Left ventricle myocardium inferior (tissue), 1 donor: ENCODE results near the gene CENPE. TPM values are rescaled to one million over a fixed set of nuclear protein-coding genes. Genes with fewer than 3 reads are reported as not detected.
A peak's percentile ranks its signal among the peaks of the same experiment; 100 is the strongest.
"Not testable (repeated sequence)": the region's sequence is repeated elsewhere in the genome, so short reads cannot be mapped to it uniquely, and the experiment has no call there.

ENCODE experiments used
- DNase-seq: peaks from one replicate; pipeline ENCODE4 v3.0.0-alpha.2; 2020
- H3K27ac ChIP-seq: fragments of 200-600 bp; replicated peaks from 2 replicates; pipeline ENCODE4 v1.8.0; 2021
- H3K27me3 ChIP-seq: fragments of 200-600 bp; 2 replicates; pipeline ENCODE4 v1.8.0; 2021; ENCODE audit warnings: low read depth
- H3K36me3 ChIP-seq: fragments of 200-600 bp; 2 replicates; pipeline ENCODE4 v1.8.0; 2021
- H3K4me1 ChIP-seq: fragments of 200-600 bp; 2 replicates; pipeline ENCODE4 v1.8.0; 2021
- H3K4me3 ChIP-seq: fragments of 200-600 bp; 2 replicates; pipeline ENCODE4 v1.8.0; 2021; ENCODE audit warnings: mild to moderate bottlenecking, moderate library complexity
- H3K9me3 ChIP-seq: fragments of 200-600 bp; replicated peaks from 2 replicates; pipeline ENCODE4 v1.8.0; 2021
- CTCF ChIP-seq: fragments of 200-600 bp; IDR thresholded peaks from 2 replicates; pipeline ENCODE4 v1.8.0; 2021; ENCODE audit warnings: antibody characterized with exemption, mild to moderate bottlenecking, borderline replicate concordance
- intact Hi-C: fragments of 100-400 bp; cut with micrococcal nuclease; formaldehyde crosslinking; loops from one replicate; pipeline ENCODE4 v1.11.0; 2022
- total RNA-seq: library from RNA; stranded (reverse); fragmentation: NEBNext Ultra II Directional; extraction: Animal tissue kit (Norgen Biotek cat#: 25700); gene quantifications from one replicate; pipeline ENCODE4 v1.2.1, GENCODE V29; 2021
- donor health status: DM: no; HTN: yes; CAD: no; lungs with severe emphysema.

CENPE gene
- total RNA-seq, 1 donor from 2014 or later: 0.85 TPM

DNA sequence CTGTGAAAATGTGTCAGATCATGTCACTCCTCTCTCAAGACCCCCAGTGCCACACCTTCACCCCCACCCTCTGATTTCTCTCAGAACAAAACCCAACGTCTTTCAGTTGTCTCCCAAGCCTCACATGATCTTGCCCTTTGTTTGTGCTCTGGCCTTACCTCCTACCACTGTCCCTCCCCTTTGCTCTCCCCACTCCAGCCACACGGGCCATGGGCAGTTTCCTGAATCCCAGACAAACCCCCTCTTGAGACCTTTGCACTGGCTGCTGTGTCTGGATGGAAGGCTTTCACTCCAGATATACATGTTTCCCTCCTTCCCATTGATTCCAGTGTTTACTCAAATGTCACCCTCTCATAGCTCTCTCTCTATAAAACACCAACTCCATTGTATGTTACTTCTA lies 3.6 kb upstream of the CENPE start:
- no peak for TF ChIP-seq CTCF
- no peaks in the 10 kb centered on the region for H3K9me3 ChIP-seq
- intact Hi-C loops: no loop called here
- H3K27me3 ChIP-seq: peaks cover 5% of the 10 kb centered on the region
- no peak overlapping the region for H3K27ac ChIP-seq
- no peak for DNase-seq
- no peak overlapping the region for H3K4me3 ChIP-seq
- H3K4me1 ChIP-seq: peaks cover 17% of the 10 kb centered on the region
- no peaks in the 10 kb centered on the region for H3K36me3 ChIP-seq

DNA sequence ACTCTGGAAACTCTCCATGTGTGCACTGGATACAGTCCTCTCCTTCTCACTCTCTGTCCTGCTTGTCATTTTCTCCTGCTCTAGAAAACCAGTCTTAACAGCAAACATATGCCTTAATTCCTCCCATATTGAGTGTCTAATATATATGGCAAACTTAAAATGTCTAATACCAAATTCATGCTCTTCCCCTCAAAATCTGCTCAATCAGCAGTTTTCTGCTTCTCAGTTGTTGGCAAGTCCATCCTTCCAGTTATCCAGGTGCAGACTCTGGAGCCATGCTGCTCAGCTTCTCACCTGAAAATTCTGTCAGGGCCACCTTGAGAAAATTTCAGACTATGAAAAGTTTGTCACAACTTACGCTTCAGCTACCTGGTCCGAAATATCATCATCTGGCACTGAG lies 3.1 kb upstream of the CENPE start:
- no peak for TF ChIP-seq CTCF
- intact Hi-C loops: no loop called here

GRCh38 chr4:103199009-103199408 lies 866 bp upstream of the CENPE start:
- no peaks in the 10 kb centered on the region for H3K36me3 ChIP-seq
- no peak overlapping the region for H3K27ac ChIP-seq
- H3K9me3 ChIP-seq: no peaks in the 10 kb centered on the region
- H3K4me3 ChIP-seq: peak overlapping the region; percentile 81
- intact Hi-C loops: no loop called here
- peaks cover 5% of the 10 kb centered on the region for H3K27me3 ChIP-seq
- no peak for DNase-seq
- TF ChIP-seq CTCF: no peak
- H3K4me1 ChIP-seq: peaks cover 17% of the 10 kb centered on the region

More for the DNA sequence above, 3.1 kb upstream of the CENPE start:
- Histone ChIP-seq H3K4me1 (peaks cover 17% of the 10 kb centered on the region), H3K27me3 (peaks cover 5% of the 10 kb centered on the region), H3K9me3 (no peaks in the 10 kb centered on the region), H3K4me3 (no peak overlapping the region), H3K27ac (no peak overlapping the region), H3K36me3 (no peaks in the 10 kb centered on the region)
- DNase-seq: no peak

GRCh38 chr4:103197765-103198110 lies 405 bp downstream of the CENPE start:
- no peak for DNase-seq
- Histone ChIP-seq H3K4me3 (peak overlapping the region; percentile 81), H3K27me3 (peaks cover 5% of the 10 kb centered on the region), H3K27ac (no peak overlapping the region), H3K36me3 (no peaks in the 10 kb centered on the region), H3K9me3 (no peaks in the 10 kb centered on the region), H3K4me1 (peaks cover 17% of the 10 kb centered on the region)
- TF ChIP-seq CTCF: no peak
- intact Hi-C loops: no loop called here

DNA sequence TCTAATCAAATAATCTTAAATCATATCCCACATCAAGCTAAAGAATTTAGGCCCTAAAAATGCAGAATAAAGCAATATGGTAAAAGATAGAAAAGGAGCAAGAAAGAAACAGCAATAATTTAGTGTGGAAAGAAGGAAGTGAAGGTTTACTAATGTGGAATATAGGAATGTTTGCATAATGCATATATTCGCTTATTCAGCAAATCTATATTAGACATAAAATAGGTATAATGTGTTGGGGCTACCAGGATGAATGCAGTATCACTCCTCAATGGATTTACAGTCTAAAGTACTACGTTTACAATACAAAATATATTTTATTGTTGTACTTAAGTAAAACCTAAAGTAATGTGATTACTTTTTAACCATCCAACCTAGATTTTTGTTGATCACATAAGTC lies 4.7 kb downstream of the CENPE start:
- no peak overlapping the region for H3K4me3 ChIP-seq
- no peaks in the 10 kb centered on the region for H3K27me3 ChIP-seq
- DNase-seq: no peak
- TF ChIP-seq CTCF: no peak
- no peaks in the 10 kb centered on the region for H3K36me3 ChIP-seq
- H3K9me3 ChIP-seq: no peaks in the 10 kb centered on the region
- peaks cover 11% of the 10 kb centered on the region for H3K4me1 ChIP-seq
- H3K27ac ChIP-seq: no peak overlapping the region
- intact Hi-C loops: no loop called here

GRCh38 chr4:103171006-103171405 lies 27.1 kb downstream of the CENPE start:
- TF ChIP-seq CTCF: no peak
- Histone ChIP-seq H3K4me3 (no peak overlapping the region), H3K27ac (no peak overlapping the region), H3K4me1 (no peaks in the 10 kb centered on the region), H3K27me3 (no peaks in the 10 kb centered on the region), H3K9me3 (peaks cover 27% of the 10 kb centered on the region), H3K36me3 (no peaks in the 10 kb centered on the region)
- intact Hi-C loops: no loop called here
- DNase-seq: no peak

DNA sequence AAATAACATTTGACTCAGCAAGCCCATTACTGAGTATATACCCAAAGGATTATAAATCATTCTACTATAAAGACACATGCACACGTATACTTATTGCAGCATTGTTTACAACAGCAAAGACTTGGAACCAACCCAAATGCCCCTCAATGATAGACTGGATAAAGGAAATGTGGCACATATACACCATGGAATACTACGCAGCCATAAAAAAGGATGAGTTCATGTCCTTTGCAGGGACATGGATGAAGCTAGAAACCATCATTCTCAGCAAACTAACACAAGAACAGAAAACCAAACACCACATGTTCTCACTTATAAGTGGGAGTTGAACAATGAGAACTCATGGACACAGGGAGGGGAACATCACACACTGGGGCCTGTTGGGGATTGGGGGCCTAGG lies 28.4 kb downstream of the CENPE start:
- H3K9me3 ChIP-seq: peaks cover 27% of the 10 kb centered on the region
- H3K4me3 ChIP-seq, intact Hi-C loops, H3K27ac ChIP-seq, H3K27me3 ChIP-seq, DNase-seq, H3K4me1 ChIP-seq, H3K36me3 ChIP-seq: not testable (repeated sequence)
